ENCODE data around the gene PTPRZ1.

- no peak for TF ChIP-seq POU6F1 (CRISPR knock-in tag; IDR thresholded peaks at IDR 0.05; ENCODE audit: borderline replicate concordance, low read depth)
- no peak for TF ChIP-seq ZNF70 (CRISPR knock-in tag; IDR thresholded peaks at IDR 0.05)
- no peak for TF ChIP-seq ESRRG (CRISPR knock-in tag; IDR thresholded peaks at IDR 0.05)
- TF ChIP-seq ZC3H10 (CRISPR knock-in tag; IDR thresholded peaks at IDR 0.05): no peak
- TF ChIP-seq, protein P1, sequence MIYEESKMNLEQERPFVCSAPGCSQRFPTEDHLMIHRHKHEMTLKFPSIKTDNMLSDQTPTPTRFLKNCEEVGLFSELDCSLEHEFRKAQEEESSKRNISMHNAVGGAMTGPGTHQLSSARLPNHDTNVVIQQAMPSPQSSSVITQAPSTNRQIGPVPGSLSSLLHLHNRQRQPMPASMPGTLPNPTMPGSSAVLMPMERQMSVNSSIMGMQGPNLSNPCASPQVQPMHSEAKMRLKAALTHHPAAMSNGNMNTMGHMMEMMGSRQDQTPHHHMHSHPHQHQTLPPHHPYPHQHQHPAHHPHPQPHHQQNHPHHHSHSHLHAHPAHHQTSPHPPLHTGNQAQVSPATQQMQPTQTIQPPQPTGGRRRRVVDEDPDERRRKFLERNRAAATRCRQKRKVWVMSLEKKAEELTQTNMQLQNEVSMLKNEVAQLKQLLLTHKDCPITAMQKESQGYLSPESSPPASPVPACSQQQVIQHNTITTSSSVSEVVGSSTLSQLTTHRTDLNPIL (CRISPR knock-in tag; IDR thresholded peaks at IDR 0.05; ENCODE audit: low read depth): no peak
- TF ChIP-seq RARB (CRISPR knock-in tag; IDR thresholded peaks at IDR 0.05): no peak
- TF ChIP-seq, protein P2, sequence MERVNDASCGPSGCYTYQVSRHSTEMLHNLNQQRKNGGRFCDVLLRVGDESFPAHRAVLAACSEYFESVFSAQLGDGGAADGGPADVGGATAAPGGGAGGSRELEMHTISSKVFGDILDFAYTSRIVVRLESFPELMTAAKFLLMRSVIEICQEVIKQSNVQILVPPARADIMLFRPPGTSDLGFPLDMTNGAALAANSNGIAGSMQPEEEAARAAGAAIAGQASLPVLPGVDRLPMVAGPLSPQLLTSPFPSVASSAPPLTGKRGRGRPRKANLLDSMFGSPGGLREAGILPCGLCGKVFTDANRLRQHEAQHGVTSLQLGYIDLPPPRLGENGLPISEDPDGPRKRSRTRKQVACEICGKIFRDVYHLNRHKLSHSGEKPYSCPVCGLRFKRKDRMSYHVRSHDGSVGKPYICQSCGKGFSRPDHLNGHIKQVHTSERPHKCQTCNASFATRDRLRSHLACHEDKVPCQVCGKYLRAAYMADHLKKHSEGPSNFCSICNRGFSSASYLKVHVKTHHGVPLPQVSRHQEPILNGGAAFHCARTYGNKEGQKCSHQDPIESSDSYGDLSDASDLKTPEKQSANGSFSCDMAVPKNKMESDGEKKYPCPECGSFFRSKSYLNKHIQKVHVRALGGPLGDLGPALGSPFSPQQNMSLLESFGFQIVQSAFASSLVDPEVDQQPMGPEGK (CRISPR knock-in tag; IDR thresholded peaks at IDR 0.05; ENCODE audit: borderline replicate concordance): no peak
- TF ChIP-seq BACH2 (CRISPR knock-in tag; IDR thresholded peaks at IDR 0.05; ENCODE audit: borderline replicate concordance): no peak
- TF ChIP-seq OSR1 (CRISPR knock-in tag; IDR thresholded peaks at IDR 0.05): no peak
These were observed 6.6 kb downstream of the PTPRZ1 start for GRCh38 chr7:121879544-121879943.

Measured in SK-N-SH treated with all-trans-retinoic acid at 6 μM for 48 hours (cell line).